Measurements from ENCODE around the gene CHAC1.
A peak's percentile ranks its signal among the peaks of the same experiment; 100 is the strongest.
"Not testable (repeated sequence)": the region's sequence is repeated elsewhere in the genome, so short reads cannot be mapped to it uniquely, and the experiment has no call there.

The CHAC1 gene

GRCh38 chr15:40937762-40938535, 15.3 kb upstream of the CHAC1 start:
- DNase-seq (ENCODE audit: low read depth): peak; percentile 52

DNA sequence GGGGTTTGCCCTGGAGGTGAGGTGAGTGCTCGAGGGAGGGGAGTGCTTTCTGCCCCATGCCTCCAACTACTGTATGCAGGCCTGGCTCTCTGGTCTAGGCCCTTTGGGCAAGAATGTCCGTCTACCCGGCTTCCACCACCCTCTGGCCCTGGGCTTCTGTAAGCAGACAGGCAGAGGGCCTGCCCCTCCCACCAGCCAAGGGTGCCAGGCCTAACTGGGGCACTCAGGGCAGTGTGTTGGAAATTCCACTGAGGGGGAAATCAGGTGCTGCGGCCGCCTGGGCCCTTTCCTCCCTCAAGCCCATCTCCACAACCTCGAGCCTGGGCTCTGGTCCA, 14.8 kb upstream of the CHAC1 start:
- no peak for DNase-seq (ENCODE audit: low read depth)

DNA sequence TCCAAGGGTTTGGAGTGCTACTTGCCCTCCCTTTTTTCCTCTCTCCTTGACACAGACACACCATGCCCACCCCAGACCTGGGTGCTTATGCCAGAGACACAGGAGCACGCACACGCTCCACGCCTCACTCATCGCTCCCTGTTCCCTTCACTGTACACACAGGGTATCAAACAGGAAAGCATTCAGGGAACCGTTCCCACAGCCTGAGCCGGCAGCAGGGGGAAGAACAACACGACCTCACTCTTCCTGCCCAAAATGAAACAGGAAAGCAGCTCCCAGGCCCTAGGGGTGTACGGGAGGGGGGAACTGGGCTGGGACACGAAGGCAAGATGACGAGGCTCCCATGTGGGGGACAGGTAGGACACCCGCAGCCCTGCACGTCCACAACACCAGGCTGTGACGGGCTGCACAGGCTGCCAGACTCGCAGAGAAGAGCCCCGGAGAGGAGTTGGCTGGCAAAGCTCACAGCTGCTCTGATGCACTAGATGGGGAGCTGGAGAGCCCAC, 12.9 kb upstream of the CHAC1 start:
- DNase-seq (ENCODE audit: low read depth): peak; percentile 38

GRCh38 chr15:40941068-40941527, 12.2 kb upstream of the CHAC1 start:
- DNase-seq (ENCODE audit: low read depth): no peak

DNA sequence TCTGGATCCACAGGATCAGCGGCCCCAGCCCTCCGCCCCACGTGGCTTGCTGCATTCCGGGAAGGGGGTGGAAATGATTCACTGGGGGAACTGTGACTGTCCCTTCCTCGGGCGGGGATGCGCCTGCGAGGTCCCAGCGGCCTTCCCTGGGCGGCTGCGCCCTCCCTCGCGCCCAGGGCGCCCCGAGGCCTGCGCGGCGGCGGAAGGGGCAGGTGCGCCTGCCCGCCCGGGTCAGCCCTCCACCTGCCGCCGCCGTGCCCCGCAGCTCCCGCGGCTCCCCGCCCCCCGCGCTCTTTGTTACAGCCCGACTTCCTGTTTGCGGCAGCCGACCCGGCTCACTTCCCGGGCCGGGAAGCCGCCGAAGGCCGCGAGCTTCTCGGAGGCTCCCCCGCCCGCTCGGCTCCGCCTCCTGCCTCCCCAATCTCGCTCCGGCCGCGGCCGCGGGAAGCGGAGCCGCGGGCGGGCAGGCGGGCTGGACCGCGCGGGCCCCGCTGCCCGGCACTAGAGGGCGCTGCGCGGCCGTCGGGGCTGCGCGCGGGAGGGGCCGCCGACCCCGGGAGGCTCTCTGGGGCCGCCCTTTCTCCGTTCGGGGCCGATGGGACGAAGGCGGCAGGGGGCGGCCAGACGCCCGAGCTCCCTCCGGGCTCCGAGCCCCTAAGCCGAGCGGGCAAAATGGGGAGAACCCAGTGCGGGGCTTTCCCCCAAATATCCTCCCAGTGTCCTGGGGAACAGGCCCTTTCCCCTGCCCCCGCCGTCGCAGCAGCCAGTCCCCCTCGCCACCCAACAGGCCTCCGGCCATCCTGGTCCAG, 11.5 kb upstream of the CHAC1 start:
- DNase-seq (ENCODE audit: low read depth): peak; percentile 91

- peak; percentile 27 for DNase-seq (ENCODE audit: low read depth)
These were observed 10.9 kb upstream of the CHAC1 start for GRCh38 chr15:40942337-40942854.

DNA sequence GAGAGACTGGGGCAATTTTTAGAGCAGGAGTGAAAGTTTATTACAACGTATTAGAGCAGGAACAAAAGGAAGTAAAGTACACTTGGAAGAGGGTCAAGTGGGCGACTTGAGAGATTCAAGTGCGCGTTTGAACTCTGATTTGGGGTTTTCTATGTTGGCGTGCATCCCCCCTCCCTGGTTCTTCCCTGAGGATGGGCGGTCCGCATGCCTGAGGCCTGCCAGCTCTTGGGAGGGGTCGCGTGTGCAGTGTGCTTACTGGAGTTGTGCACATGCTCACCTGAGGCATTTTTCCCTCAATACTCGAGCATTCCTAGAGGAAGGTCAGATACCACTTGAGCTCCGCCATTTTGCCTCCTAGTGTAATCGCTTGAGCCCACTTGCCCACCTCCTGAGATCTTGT, 10.4 kb upstream of the CHAC1 start:
- no peak for DNase-seq (ENCODE audit: low read depth)

- no peak for DNase-seq (ENCODE audit: low read depth)
These were observed 9.4 kb upstream of the CHAC1 start for GRCh38 chr15:40943764-40944365.

- DNase-seq (ENCODE audit: low read depth): no peak
These were observed 8.6 kb upstream of the CHAC1 start for GRCh38 chr15:40944510-40945296.

DNA sequence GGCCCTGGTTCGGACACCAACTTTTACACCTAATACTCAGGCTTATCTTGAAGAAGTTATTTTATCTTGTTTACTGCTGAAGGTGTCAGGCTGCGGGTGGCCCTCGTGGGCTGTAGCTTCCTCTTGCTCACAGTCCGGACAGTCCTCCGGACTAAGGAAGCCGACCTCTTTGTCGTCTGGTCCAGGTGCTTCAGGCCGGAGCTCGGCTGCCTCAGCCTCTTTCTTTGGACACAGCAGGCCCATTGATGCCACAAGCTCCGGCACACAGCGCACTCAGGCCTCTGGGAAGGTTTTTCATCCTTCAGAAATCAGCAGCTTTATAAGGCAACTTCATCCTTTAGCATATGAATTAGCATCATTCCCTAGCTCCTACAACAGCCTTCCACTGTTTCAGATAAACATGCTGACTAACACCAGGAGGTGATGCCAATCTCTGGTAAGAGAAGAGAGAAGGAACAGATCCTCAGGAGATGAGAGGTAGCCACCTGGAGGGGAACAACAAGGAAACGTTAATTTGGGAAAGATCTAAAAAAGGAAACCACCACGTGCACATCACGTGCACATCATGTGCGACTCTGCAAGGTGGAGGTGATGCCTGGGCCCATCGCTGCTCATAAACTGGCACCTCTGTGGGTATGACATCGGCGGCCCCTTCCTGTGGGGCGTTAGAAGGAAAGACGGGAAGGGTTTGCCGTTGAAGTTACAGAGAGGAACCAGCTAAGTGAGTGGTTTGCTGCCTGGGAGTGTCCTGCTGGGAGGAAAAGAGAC, 4.4 kb upstream of the CHAC1 start:
- DNase-seq (ENCODE audit: low read depth): no peak

DNA sequence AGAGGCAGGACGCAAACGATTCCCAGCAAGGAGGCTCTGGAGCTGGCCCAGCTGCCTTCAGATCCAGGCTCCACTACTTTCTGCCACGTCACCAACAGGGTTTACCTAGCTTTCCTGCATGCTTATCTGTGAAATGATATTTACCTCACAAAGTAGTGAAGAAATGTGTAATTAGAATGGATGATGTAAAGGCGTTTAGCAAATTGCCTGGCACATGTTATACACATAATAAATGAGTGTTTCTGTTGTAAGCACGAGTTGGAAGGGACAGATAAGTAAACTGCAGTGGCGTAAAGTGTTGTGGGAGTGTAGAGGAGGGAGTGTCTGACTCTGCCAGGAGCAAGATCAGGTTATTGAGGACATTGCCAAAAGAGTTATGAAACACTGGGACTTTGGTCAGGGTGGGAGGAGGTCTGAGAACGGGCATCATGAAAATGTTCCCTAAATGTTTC, 3.5 kb upstream of the CHAC1 start:
- no peak for DNase-seq (ENCODE audit: low read depth)

DNA sequence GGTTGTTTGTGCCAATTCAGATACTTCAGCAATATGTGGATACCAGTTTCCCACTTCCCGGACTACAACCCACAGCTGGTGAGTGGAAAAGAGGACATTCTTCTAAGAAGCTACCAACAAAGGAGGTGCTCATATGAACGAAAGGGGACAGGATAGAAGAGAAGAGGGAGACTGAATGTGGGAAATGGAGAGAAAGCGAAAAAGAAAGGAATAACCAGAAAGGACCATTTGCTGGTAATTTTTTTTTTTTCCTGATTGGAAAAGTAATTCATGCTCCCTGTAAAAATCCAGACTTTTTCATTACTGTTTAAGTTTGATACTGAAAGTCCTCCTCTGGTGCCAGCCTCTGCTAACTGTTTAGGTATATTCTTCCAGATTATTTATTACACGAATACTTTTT, 1.5 kb upstream of the CHAC1 start:
- no peak for DNase-seq (ENCODE audit: low read depth)

DNA sequence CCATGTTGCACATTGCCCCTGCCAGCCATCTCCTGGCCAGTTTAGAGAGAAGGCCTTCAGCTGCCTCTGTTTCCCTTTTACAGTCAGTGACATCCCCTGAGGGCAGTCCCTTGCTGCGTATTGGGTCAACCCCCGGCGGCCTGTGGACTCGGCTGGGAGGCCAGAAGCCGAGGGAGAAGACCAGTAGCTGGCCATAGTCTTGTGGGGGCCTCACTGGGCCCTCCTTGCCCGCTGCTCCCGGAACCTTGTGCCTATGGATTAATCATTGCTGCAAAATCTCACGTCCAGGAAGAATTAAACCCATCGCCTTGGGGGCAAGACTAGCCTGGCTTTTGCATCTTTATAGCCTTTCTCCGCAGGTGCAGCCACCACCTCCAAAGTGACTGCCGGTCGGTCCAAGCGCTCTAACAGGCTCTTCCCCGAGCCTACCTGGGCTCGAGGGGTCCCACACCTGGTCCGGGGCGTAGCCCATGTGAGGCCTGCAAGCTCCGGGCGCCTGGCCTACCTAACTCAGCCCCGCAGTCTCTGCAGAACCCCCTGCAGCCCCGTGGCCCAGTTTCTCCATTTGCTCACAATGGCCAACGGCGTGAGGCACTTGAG, 870 bp upstream of the CHAC1 start:
- no peak for DNase-seq (ENCODE audit: low read depth)

GRCh38 chr15:40953713-40954074, 423 bp downstream of the CHAC1 start:
- peak; percentile 38 for DNase-seq (ENCODE audit: low read depth)

- DNase-seq (ENCODE audit: low read depth): not testable (repeated sequence)
These were observed 1.0 kb downstream of the CHAC1 start for GRCh38 chr15:40954158-40954848.

GRCh38 chr15:40955141-40955903, 2.1 kb downstream of the CHAC1 start:
- no peak for DNase-seq (ENCODE audit: low read depth)

- peak; percentile 78 for DNase-seq (ENCODE audit: low read depth)
These were observed 2.8 kb downstream of the CHAC1 start for GRCh38 chr15:40955930-40956540.

DNA sequence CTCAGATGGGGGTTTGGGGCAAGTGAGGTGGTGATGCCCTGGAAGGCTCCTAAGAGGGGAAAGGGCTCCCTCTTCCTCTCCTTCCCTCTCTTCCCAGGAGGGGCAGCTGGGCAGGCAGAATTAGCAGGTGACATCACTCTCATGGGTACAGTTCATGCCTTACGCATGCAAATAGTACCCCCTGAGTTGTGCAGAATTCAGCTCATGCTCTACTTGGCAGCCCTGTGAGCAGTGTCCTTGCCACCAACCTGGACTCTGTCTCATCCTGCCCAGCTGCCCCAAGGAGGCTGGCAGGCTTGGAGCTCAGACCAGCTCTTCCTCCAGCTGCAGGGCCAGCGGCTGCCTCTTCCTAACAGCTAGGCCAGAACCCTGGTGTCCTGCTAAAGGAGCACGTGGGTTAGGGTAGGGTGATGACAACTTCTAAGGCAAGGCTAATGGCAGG, 3.3 kb downstream of the CHAC1 start:
- no peak for DNase-seq (ENCODE audit: low read depth)
